K562 (cell line): ENCODE measurements around the gene ZNF609. TPM values are rescaled to one million over a fixed set of nuclear protein-coding genes. Genes with fewer than 3 reads are reported as not detected.

Source experiments
- BRD4 ChIP-seq: fragments of 200-600 bp; sonication (generic); IDR thresholded peaks from 2 replicates; pipeline ENCODE4 v1.6.1; 2017; ENCODE audit warnings: inconsistent platforms
- CAMTA2 ChIP-seq: fragments of 250-450 bp; sonication (Bioruptor Pico); conservative IDR thresholded peaks from 2 replicates; pipeline ENCODE4 v1.5.1; 2022
- CBFA2T2 ChIP-seq: fragments of 450-650 bp; conservative IDR thresholded peaks from 2 replicates; pipeline ENCODE4 v1.6.1; 2017; ENCODE audit warnings: mild to moderate bottlenecking
- DIDO1 ChIP-seq: fragments of 450-650 bp; IDR thresholded peaks from 2 replicates; pipeline ENCODE4 v1.6.1; 2016; ENCODE audit warnings: low read depth, missing biosample characterization, missing genetic modification characterization
- EP300 ChIP-seq: IDR thresholded peaks from 2 replicates; pipeline ENCODE4 v1.6.1; 2012; ENCODE audit warnings: low read length, improper control_type of control experiment
- ETS2 ChIP-seq: IDR thresholded peaks from 2 replicates; pipeline ENCODE4 v1.6.1; 2016; ENCODE audit warnings: borderline replicate concordance, missing genetic modification characterization, mild to moderate bottlenecking, moderate library complexity, missing compliant biosample characterization; ENCODE audit not compliant: poor library complexity, severe bottlenecking
- EZH2 ChIP-seq: IDR thresholded peaks from 2 replicates; pipeline ENCODE4 v1.6.1; 2012; ENCODE audit warnings: low read depth, mild to moderate bottlenecking, inconsistent platforms, low read length, borderline replicate concordance
- FIP1L1 ChIP-seq: fragments of 200-400 bp; formaldehyde crosslinking; IDR thresholded peaks from 2 replicates; pipeline ENCODE4 v1.6.1; 2018; ENCODE audit warnings: mild to moderate bottlenecking, low read depth, low read length; ENCODE audit not compliant: poor library complexity, severe bottlenecking
- FOXA1 ChIP-seq: fragments of 450-650 bp; IDR thresholded peaks from 2 replicates; pipeline ENCODE4 v1.6.1; 2016; ENCODE audit warnings: mild to moderate bottlenecking, borderline replicate concordance
- KLF16 ChIP-seq: IDR thresholded peaks from 2 replicates; pipeline ENCODE4 v1.6.1; 2016; ENCODE audit warnings: antibody characterized with exemption
- MLX ChIP-seq, 2 experiments: fragments of 450-650 bp in 1 of 2; sonication (generic) in 1 of 2; formaldehyde crosslinking; conservative IDR thresholded peaks; 2 replicates each; pipeline versions ENCODE4 v1.4.0 to v1.8.1; 2020 to 2022; ENCODE audit warnings: mild to moderate bottlenecking in 1 of 2, missing genetic modification reagents in 1 of 2
- NRF1 ChIP-seq, 2 experiments: fragments of 450-650 bp; IDR thresholded peaks in 1 of 2; conservative IDR thresholded peaks in 1 of 2; 2 replicates each; pipeline ENCODE4 v1.6.1; 2014; ENCODE audit warnings: mild to moderate bottlenecking in 2 of 2
- POLR3G ChIP-seq: IDR thresholded peaks from 2 replicates; pipeline ENCODE4 v1.6.1; 2011; ENCODE audit not compliant: insufficient read length, insufficient replicate concordance; ENCODE audit errors: extremely low read depth
- RCOR1 ChIP-seq, 2 experiments: IDR thresholded peaks; 2 replicates each; pipeline ENCODE4 v1.6.1; 2012; ENCODE audit warnings: low read depth in 2 of 2, low read length in 2 of 2, borderline replicate concordance in 1 of 2, improper control_type of control experiment in 1 of 2
- SIX5 ChIP-seq, 2 experiments: IDR thresholded peaks; 2 replicates each; pipeline ENCODE4 v1.6.1; 2011; ENCODE audit warnings: low read length in 2 of 2, borderline replicate concordance in 1 of 2, low read depth in 1 of 2, mild to moderate bottlenecking in 1 of 2, moderate library complexity in 1 of 2; ENCODE audit not compliant: insufficient read depth in 1 of 2
- SRSF3 ChIP-seq: fragments of 200-400 bp; formaldehyde crosslinking; IDR thresholded peaks from 2 replicates; pipeline ENCODE4 v1.6.1; 2016; ENCODE audit warnings: mild to moderate bottlenecking, low read length, moderate library complexity; ENCODE audit not compliant: insufficient read depth
- YBX1 ChIP-seq: fragments of 450-650 bp; IDR thresholded peaks from 2 replicates; pipeline ENCODE4 v1.7.1; 2016; ENCODE audit warnings: mild to moderate bottlenecking
- ZNF165 ChIP-seq: fragments of 250-450 bp; sonication (Bioruptor Pico); IDR thresholded peaks from 2 replicates; pipeline ENCODE4 v1.4.0; 2020; ENCODE audit warnings: borderline replicate concordance
- ZNF41 ChIP-seq: fragments of 250-450 bp; sonication (Bioruptor Pico); conservative IDR thresholded peaks from 2 replicates; pipeline ENCODE4 v1.4.0; 2020; ENCODE audit warnings: mild to moderate bottlenecking
- ZNF644 ChIP-seq: fragments of 200-800 bp; sonication (Bioruptor generic); IDR thresholded peaks from 2 replicates; pipeline ENCODE4 v1.6.1; 2016; ENCODE audit warnings: low read depth, missing genetic modification characterization, missing compliant biosample characterization
- polyA plus RNA-seq, 8 experiments: library from polyadenylated mRNA; depleted of rRNA in 4 of 8; stranded (reverse) in 5 of 8; unstranded in 3 of 8; fragments of >200 nt; fragmentation: Nextera tagmentation in 2 of 8; fragmentation: Illumina TruSeq in 1 of 8; extraction: Ambion mirVana in 2 of 8; extraction: Trizol in 1 of 8; gene quantifications; 2 replicates each; pipeline versions ENCODE4 v1.2.1 to v1.2.3, GENCODE V29; 2011 to 2014; ENCODE audit warnings: inconsistent platforms in 1 of 8, missing spikeins in 1 of 8
- total RNA-seq, 7 experiments: library from RNA; depleted of rRNA in 6 of 7; stranded (reverse); fragments of >200 nt in 6 of 7; fragmentation: Illumina TruSeq in 2 of 7; extraction: Trizol in 2 of 7; gene quantifications; 2 replicates each; pipeline versions ENCODE4 v1.2.1 to v1.2.3, GENCODE V29; 2011 to 2021; ENCODE audit warnings: low replicate concordance in 1 of 7
- TF ChIP-seq, protein P1 (sequence below): fragments of 200-400 bp; formaldehyde crosslinking; IDR thresholded peaks from 2 replicates; pipeline ENCODE4 v1.6.1; 2017; ENCODE audit warnings: mild to moderate bottlenecking, low read depth, low read length, moderate library complexity
- TF ChIP-seq, protein P2 (sequence below), 3 experiments: fragments of 200-800 bp in 1 of 3; sonication (Bioruptor generic) in 1 of 3; sonication (generic) in 1 of 3; formaldehyde crosslinking in 1 of 3; IDR thresholded peaks; 2 replicates each; pipeline versions ENCODE4 v1.6.1 to v1.8.0; 2016 to 2022; ENCODE audit warnings: mild to moderate bottlenecking in 2 of 3, missing compliant biosample characterization in 2 of 3, missing genetic modification characterization in 2 of 3, missing genetic modification reagents in 1 of 3
- TF ChIP-seq, protein P3 (sequence below): fragments of 200-800 bp; sonication (Bioruptor generic); IDR thresholded peaks from 2 replicates; pipeline ENCODE4 v1.6.1; 2017; ENCODE audit warnings: missing genetic modification characterization, missing compliant biosample characterization

The ZNF609 gene
- total and polyA plus RNA-seq, 9 of the 15 experiments (the other 6 are each of a cell fraction or from before 2014, with no cell fraction given): 3.0 to 38.7 (median 17.8) TPM

DNA sequence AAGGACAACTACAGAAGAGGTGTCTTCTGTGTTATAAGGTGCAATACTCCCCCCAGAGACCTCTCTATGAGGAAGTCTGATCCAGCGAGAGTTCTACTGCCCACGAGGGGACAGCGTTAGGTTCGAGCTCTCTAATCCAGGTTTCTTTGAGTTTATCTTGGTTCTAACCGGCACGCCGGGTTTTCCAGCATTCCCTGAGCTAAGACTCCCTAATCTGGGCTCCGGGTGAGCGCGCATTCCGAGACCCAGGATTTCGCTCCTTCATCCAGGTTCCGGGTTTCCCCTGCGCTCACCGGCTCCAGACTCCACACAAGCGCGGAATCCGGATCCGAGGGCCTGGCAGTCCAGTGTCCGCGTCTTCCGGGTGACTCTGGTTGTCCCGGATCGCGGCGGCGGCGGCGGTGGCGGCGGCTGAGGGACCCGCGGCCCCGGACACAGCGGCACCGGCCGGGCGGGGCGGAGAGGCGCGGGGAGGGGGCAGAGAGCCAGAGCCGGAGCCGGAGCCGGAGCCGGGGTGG is at the start of gene ZNF609 (continued):
- TF ChIP-seq, protein P1, sequence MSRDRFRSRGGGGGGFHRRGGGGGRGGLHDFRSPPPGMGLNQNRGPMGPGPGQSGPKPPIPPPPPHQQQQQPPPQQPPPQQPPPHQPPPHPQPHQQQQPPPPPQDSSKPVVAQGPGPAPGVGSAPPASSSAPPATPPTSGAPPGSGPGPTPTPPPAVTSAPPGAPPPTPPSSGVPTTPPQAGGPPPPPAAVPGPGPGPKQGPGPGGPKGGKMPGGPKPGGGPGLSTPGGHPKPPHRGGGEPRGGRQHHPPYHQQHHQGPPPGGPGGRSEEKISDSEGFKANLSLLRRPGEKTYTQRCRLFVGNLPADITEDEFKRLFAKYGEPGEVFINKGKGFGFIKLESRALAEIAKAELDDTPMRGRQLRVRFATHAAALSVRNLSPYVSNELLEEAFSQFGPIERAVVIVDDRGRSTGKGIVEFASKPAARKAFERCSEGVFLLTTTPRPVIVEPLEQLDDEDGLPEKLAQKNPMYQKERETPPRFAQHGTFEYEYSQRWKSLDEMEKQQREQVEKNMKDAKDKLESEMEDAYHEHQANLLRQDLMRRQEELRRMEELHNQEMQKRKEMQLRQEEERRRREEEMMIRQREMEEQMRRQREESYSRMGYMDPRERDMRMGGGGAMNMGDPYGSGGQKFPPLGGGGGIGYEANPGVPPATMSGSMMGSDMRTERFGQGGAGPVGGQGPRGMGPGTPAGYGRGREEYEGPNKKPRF: no peak
- TF ChIP-seq NRF1 (conservative IDR thresholded peaks at IDR 0.05 in 1 of 2, IDR thresholded peaks at IDR 0.05 in 1 of 2) (peak; percentile 8 to 25; a peak in 2 of 4 replicates), CBFA2T2 (no peak), DIDO1 (no peak), SIX5 (IDR thresholded peaks at IDR 0.05; ENCODE audit: borderline replicate concordance in 1 of 2, insufficient read depth in 1 of 2, low read depth in 1 of 2, low read length in 2 of 2) (no peak), RCOR1 (IDR thresholded peaks at IDR 0.05; ENCODE audit: borderline replicate concordance in 1 of 2, low read depth in 2 of 2, low read length in 2 of 2) (peak; percentile 73 to 91; a peak in 3 of 4 replicates), MLX (CRISPR knock-in tag; conservative IDR thresholded peaks at IDR 0.05) (no peak), ZNF644 (tag) (peak; percentile 76), KLF16 (no peak), FOXA1 (no peak), EZH2 (no peak), EP300 (peak; percentile 62), ETS2 (tag) (no peak), POLR3G (no peak), CAMTA2 (CRISPR knock-in tag) (no peak), FIP1L1 (peak; percentile 87), YBX1 (no peak), SRSF3 (no peak), ZNF41 (no peak; the same call in 1 of the 2 replicates), ZNF165 (no peak), BRD4 (no peak)
- TF ChIP-seq, protein P2, sequence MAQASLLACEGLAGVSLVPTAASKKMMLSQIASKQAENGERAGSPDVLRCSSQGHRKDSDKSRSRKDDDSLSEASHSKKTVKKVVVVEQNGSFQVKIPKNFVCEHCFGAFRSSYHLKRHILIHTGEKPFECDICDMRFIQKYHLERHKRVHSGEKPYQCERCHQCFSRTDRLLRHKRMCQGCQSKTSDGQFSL (CRISPR knock-in tag; IDR thresholded peaks at IDR 0.05): peak; percentile 6; the same call in 1 of the 2 replicates
- TF ChIP-seq, protein P2 (tag; IDR thresholded peaks at IDR 0.05): no peak; a peak in 1 of 4 replicates
- TF ChIP-seq, protein P3, sequence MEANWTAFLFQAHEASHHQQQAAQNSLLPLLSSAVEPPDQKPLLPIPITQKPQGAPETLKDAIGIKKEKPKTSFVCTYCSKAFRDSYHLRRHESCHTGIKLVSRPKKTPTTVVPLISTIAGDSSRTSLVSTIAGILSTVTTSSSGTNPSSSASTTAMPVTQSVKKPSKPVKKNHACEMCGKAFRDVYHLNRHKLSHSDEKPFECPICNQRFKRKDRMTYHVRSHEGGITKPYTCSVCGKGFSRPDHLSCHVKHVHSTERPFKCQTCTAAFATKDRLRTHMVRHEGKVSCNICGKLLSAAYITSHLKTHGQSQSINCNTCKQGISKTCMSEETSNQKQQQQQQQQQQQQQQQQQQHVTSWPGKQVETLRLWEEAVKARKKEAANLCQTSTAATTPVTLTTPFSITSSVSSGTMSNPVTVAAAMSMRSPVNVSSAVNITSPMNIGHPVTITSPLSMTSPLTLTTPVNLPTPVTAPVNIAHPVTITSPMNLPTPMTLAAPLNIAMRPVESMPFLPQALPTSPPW (CRISPR knock-in tag): no peak
